ENCODE measurements around the gene GHR.

GHR gene

DNA sequence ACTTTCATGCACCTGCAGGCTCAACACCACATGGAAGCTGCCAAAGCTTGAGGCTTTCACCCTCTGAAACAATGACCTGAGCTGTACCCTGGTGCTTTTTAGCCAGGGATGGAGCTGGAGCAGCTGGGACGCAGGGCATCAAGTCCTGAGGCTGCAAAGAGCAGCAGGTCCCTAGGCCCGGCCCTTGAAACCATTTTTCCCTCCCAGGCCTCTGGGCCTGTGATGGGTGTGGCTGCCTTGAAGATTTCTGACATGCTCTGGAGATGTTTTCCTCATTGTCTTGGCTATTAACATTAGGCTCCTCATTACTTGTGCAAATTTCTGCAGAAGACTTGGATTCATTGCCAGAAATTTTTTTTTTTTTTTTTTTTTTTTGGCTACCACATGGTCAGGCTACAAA, 30.3 kb upstream of the GHR start:
- no peak for DNase-seq (ENCODE audit: low read depth)
- H3K4me3 ChIP-seq (ENCODE audit: low read depth, low read length), result no peak overlapping the region
- TF ChIP-seq, protein P1, sequence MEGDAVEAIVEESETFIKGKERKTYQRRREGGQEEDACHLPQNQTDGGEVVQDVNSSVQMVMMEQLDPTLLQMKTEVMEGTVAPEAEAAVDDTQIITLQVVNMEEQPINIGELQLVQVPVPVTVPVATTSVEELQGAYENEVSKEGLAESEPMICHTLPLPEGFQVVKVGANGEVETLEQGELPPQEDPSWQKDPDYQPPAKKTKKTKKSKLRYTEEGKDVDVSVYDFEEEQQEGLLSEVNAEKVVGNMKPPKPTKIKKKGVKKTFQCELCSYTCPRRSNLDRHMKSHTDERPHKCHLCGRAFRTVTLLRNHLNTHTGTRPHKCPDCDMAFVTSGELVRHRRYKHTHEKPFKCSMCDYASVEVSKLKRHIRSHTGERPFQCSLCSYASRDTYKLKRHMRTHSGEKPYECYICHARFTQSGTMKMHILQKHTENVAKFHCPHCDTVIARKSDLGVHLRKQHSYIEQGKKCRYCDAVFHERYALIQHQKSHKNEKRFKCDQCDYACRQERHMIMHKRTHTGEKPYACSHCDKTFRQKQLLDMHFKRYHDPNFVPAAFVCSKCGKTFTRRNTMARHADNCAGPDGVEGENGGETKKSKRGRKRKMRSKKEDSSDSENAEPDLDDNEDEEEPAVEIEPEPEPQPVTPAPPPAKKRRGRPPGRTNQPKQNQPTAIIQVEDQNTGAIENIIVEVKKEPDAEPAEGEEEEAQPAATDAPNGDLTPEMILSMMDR (conservative IDR thresholded peaks at IDR 0.05; ENCODE audit: low read depth, low read length), result no peak

DNA sequence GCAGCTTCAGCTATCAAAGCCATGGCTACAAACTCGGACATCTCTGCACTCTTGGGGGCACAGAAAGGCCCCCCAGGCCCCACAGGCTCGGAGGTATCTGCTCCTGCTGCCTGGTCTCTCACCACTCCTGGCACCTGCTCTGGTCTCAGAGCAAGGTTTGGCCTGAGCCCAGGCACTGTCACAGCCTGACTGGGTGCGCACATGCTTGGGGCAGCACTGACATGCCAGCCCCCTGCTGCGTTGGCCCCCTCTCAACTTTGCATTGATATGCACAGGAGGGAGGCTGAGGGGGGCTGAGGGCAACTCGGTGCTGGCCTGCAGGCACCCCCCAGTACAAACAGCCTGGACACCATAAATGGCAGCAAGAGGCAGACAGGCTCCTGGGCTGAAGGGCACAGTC, 27.1 kb upstream of the GHR start:
- TF ChIP-seq, protein P1 (conservative IDR thresholded peaks at IDR 0.05; ENCODE audit: low read depth, low read length), result no peak
- DNase-seq (ENCODE audit: low read depth), result no peak
- H3K4me3 ChIP-seq (ENCODE audit: low read depth, low read length), result no peak overlapping the region

DNA sequence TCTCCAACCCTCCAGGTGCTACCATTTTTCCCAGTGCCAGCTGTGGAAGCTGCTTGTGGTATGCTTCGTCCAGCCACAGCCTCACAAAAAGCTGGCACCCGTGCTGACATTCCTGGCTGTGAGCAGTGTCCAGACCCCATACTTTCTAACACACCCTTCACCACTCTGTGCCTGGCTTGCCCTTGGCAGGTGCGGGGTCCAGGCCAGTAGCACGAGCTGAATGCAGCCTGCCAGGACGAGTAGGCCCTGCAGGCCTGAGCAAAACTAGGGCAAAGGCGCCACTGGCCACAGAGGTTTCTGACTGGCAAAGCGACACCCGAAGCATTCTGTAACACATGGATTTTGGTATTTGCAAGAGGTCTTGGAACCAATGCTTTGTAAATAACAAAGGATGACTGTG, 26.0 kb upstream of the GHR start:
- TF ChIP-seq, protein P1 (conservative IDR thresholded peaks at IDR 0.05; ENCODE audit: low read depth, low read length), result no peak
- DNase-seq (ENCODE audit: low read depth), result no peak
- no peak overlapping the region for H3K4me3 ChIP-seq (ENCODE audit: low read depth, low read length)

DNA sequence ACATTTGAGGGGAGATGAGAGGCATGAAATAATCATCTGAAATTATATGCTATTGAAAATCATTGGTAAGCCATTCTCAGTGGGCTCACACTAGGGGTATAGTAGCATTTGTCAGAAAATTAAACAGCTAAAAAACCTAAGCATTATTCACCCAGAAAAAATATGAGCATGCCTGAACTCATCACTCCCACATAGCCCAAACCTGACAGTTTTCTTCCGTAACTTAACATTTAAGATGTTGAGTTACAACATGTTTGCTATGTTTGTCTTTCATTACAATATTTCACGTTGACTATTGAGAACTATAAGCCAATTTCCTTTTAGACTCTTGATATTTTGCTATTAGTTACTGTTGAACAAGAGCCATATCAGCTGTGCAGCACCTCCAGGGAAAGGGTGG, 23.5 kb upstream of the GHR start:
- TF ChIP-seq, protein P1 (conservative IDR thresholded peaks at IDR 0.05; ENCODE audit: low read depth, low read length), result no peak
- H3K4me3 ChIP-seq (ENCODE audit: low read depth, low read length), result no peak overlapping the region
- no peak for DNase-seq (ENCODE audit: low read depth)

DNA sequence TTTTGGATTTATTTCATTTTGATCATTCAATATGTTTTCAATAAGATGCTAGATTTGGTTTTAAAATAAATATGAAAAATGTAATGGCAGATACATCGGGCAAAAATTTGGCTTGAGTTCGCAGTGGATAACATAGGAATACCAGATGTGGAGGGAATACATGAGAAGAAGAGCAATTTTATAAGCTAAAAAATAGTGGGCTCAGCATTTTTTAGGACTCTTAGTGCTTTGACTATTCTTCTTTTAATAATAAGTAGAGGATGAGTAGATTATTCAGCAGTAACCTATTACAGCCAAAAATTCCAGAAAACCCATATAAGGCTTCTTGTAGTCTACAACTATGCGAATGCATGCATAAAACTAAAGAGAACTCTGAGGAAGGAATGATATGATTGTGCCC, 22.8 kb upstream of the GHR start:
- no peak overlapping the region for H3K4me3 ChIP-seq (ENCODE audit: low read depth, low read length)
- no peak for DNase-seq (ENCODE audit: low read depth)
- TF ChIP-seq, protein P1 (conservative IDR thresholded peaks at IDR 0.05; ENCODE audit: low read depth, low read length), result no peak

DNA sequence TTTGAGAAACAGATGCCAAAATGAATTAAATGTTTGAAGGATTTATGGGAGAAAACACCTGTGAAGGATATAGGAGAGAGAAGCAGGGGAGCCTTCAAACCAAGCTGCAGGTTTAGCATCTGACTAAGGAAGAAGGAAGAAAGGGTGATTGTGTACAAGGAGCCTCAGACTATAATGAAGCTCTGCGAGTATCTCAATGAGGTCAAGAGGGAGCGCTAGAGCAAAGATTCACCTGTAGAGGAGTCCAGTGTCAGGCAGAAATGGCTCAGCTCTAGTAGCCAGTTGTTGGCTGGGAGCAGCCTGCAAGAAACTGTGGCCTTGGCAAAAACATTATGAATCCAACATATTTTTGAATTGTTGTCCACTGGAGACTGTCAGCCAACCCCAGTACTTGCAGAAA, 20.0 kb upstream of the GHR start:
- no peak overlapping the region for H3K4me3 ChIP-seq (ENCODE audit: low read depth, low read length)
- no peak for DNase-seq (ENCODE audit: low read depth)
- TF ChIP-seq, protein P1 (conservative IDR thresholded peaks at IDR 0.05; ENCODE audit: low read depth, low read length), result no peak

DNA sequence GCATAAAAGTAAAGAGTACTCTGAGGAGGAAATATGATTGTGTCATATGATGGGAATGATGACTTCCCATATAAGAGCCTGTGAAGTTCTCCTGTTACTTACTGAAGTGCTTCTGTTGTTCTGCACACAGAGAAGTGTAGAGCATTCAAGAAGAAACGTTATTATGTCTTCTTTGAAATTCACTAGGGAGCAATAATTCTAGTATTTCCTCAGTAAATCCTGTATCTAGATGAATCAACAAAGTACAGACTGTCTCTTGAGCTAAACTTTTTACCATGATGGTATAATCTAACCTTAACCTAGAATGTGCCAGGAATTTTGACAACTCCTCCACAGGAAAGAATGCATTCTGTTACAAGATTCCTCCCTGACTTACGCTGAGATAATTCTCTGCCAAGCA, 18.9 kb upstream of the GHR start:
- TF ChIP-seq, protein P1 (conservative IDR thresholded peaks at IDR 0.05; ENCODE audit: low read depth, low read length), result no peak
- no peak overlapping the region for H3K4me3 ChIP-seq (ENCODE audit: low read depth, low read length)
- no peak for DNase-seq (ENCODE audit: low read depth)

Data from choroid plexus epithelial cell (primary cell).